H1 (cell line): ENCODE measurements around the gene CCNE1.

Experiments used
- EP300 ChIP-seq, 2 experiments: IDR thresholded peaks; 1 replicate in 1 of 2; 2 replicates in 1 of 2; pipeline ENCODE4 v1.6.1; 2011 to 2012; ENCODE audit warnings: low read depth in 2 of 2, low read length in 2 of 2, mild to moderate bottlenecking in 2 of 2, borderline replicate concordance in 1 of 2, inconsistent platforms in 1 of 2, moderate library complexity in 1 of 2
- EZH2 ChIP-seq: fragments of 200-600 bp; sonication (generic); IDR thresholded peaks from 2 replicates; pipeline ENCODE4 v1.7.1; 2012; ENCODE audit warnings: low read depth, mild to moderate bottlenecking, moderate library complexity, low read length, inconsistent platforms; ENCODE audit not compliant: severe bottlenecking
- POLR2A ChIP-seq, 2 experiments: IDR thresholded peaks; 1 replicate in 1 of 2; 2 replicates in 1 of 2; pipeline ENCODE4 v1.6.1; 2011; ENCODE audit warnings: low read depth in 2 of 2, low read length in 2 of 2, mild to moderate bottlenecking in 2 of 2; ENCODE audit errors: control extremely low read depth in 1 of 2
- POU5F1 ChIP-seq: IDR thresholded peaks from 2 replicates; pipeline ENCODE4 v1.6.1; 2011; ENCODE audit warnings: low read depth, mild to moderate bottlenecking, low read length, moderate library complexity
- SUZ12 ChIP-seq: fragments of 200-600 bp; sonication (generic); IDR thresholded peaks from 2 replicates; pipeline ENCODE4 v1.6.1; 2012; ENCODE audit warnings: mild to moderate bottlenecking, inconsistent platforms, low read length, moderate library complexity, mixed read lengths
- TBP ChIP-seq: IDR thresholded peaks from 2 replicates; pipeline ENCODE4 v1.6.1; 2011; ENCODE audit warnings: low read depth, low read length, improper control_type of control experiment
- YY1 ChIP-seq: IDR thresholded peaks from 2 replicates; pipeline ENCODE4 v1.6.1; 2011; ENCODE audit warnings: low read depth, mild to moderate bottlenecking, low read length
- TF ChIP-seq, protein P1 (sequence below), 3 experiments: IDR thresholded peaks; 1 replicate in 2 of 3; 2 replicates in 1 of 3; pipeline versions ENCODE4 v1.5.1 to v1.6.1; 2011; ENCODE audit warnings: low read length in 3 of 3, mild to moderate bottlenecking in 3 of 3, inconsistent platforms in 2 of 3, low read depth in 1 of 3, moderate library complexity in 1 of 3; ENCODE audit not compliant: insufficient read depth in 1 of 3; ENCODE audit errors: control extremely low read depth in 1 of 3
- TF ChIP-seq, protein P2 (sequence below): IDR thresholded peaks from 2 replicates; pipeline ENCODE4 v1.6.1; 2012; ENCODE audit warnings: inconsistent platforms

DNA sequence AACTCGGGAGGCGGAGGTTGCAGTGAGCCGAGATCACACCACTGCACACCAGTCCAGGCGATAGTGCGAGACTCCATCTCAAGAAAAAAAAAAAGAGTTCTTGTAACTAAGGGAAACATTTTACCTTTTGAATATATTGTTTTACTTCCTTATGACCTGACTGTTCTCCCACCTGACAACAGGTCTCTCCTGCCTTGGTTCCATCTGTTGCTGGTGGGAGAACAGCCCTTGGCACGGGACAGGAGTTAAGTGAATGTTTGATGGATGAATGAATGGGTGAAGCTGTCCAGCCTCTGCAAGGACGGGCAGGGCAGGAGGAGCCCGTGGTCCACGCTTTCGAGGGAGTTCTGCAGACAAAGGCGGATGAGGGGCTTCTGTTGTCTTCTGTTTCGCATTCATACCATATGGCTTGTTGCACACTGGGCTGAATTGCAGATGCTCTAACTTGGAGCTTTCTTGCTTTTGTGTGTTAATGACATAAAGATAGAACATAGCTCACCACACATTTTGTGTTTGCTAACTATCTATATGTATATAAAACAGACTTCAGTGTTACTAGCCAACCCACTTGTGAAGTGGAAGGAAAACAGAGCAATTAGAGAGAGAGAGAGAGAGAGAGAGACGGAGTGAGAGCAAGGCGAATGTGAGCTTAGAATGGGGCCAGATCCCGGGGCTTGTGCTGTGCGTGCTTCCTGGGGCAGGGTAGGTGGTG lies 16.2 kb upstream of the CCNE1 start:
- TF ChIP-seq, protein P1, sequence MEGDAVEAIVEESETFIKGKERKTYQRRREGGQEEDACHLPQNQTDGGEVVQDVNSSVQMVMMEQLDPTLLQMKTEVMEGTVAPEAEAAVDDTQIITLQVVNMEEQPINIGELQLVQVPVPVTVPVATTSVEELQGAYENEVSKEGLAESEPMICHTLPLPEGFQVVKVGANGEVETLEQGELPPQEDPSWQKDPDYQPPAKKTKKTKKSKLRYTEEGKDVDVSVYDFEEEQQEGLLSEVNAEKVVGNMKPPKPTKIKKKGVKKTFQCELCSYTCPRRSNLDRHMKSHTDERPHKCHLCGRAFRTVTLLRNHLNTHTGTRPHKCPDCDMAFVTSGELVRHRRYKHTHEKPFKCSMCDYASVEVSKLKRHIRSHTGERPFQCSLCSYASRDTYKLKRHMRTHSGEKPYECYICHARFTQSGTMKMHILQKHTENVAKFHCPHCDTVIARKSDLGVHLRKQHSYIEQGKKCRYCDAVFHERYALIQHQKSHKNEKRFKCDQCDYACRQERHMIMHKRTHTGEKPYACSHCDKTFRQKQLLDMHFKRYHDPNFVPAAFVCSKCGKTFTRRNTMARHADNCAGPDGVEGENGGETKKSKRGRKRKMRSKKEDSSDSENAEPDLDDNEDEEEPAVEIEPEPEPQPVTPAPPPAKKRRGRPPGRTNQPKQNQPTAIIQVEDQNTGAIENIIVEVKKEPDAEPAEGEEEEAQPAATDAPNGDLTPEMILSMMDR (IDR thresholded peaks at IDR 0.05; ENCODE audit: control extremely low read depth in 1 of 3, insufficient read depth in 1 of 3, low read depth in 1 of 3, low read length in 3 of 3), result no peak
- TF ChIP-seq, protein P2, sequence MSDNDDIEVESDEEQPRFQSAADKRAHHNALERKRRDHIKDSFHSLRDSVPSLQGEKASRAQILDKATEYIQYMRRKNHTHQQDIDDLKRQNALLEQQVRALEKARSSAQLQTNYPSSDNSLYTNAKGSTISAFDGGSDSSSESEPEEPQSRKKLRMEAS, result no peak
- TF ChIP-seq TBP, result no peak
- TF ChIP-seq EZH2, result no peak
- TF ChIP-seq EP300 (IDR thresholded peaks at IDR 0.05; ENCODE audit: borderline replicate concordance in 1 of 2, low read depth in 2 of 2, low read length in 2 of 2), result no peak
- TF ChIP-seq POU5F1, result no peak
- no peak for TF ChIP-seq YY1
- no peak for TF ChIP-seq SUZ12
- TF ChIP-seq POLR2A (IDR thresholded peaks at IDR 0.05; ENCODE audit: control extremely low read depth in 1 of 2, low read depth in 2 of 2, low read length in 2 of 2), result no peak
